HG02678 (cell line): ENCODE measurements around the gene SSH2.
"Not testable (repeated sequence)": the region's sequence is repeated elsewhere in the genome, so short reads cannot be mapped to it uniquely, and the experiment has no call there.

Experiments
- ATAC-seq: cut with Tn5 transposase; IDR thresholded peaks from one replicate; pipeline ENCODE4 v1.9.1; 2021; ENCODE audit warnings: mild to moderate bottlenecking, moderate library complexity; ENCODE audit not compliant: unreplicated experiment

SSH2 gene

DNA sequence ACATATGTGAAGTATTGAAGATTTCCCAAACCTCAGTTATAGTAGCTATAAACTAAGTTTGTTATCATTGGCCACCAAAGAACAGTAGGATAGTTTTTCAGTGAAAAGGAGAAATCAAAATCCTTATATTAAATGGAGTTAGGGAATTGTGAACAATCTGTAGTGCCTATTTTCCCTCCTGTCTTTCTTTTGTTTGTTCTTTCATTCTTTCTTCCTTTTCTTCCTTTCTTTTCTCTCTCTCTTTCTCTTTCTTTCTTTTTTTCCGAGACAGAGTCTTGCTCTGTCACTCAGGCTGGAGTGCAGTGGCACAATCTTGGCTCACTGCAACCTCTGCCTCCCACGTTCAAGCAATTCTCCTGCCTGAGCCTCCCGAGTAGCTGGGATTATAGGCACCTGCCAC is 48.8 kb downstream of the SSH2 start:
- ATAC-seq: no peak

DNA sequence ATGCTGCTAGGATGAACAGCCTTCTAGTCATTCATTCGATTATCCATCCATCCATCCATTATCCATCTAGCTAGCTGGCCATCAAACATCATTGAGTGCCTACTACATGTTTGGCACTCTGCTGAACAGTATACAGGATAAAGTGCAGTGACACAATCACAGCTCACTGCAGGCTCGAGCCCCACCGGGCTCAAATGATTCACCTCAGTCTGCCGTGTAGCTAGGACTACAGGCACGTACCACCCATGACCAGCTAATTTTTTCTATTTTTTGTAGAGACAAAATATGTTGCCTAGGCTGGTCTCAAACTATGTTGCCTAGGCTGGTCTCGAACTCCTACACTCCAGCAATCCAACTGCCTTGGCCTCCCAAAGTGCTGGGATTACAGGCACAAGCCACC is 50.0 kb downstream of the SSH2 start:
- no peak for ATAC-seq

DNA sequence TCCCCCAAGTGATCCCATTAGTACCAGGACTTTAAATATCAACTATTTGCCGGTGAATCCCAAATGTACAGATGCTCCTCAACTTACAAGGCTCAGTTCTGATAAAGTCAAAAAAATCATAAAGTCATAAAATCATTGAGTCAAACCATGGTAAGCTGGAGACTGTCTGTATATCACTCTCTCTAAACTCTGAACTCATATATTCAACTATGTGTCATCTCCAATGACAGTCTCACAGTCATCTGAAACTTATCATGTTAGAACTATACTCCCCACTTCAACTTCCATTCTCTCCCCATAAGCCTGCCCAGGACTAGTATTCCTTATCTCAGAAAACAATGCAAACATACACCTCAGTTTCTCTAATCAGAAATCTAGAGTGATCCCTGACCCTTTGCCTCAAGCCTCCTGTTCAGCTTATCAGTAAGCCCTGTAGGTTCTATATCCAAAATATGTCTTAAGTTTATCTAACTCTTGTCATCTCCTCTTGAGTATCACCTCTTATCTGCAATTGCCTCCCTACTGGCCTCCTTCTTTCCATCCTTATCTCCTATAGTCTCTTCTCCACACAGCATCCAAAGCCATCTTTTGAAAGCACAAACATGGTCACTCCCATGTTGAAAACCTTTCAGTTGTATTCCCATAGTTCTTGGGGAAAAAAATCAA is 55.0 kb downstream of the SSH2 start:
- no peak for ATAC-seq

DNA sequence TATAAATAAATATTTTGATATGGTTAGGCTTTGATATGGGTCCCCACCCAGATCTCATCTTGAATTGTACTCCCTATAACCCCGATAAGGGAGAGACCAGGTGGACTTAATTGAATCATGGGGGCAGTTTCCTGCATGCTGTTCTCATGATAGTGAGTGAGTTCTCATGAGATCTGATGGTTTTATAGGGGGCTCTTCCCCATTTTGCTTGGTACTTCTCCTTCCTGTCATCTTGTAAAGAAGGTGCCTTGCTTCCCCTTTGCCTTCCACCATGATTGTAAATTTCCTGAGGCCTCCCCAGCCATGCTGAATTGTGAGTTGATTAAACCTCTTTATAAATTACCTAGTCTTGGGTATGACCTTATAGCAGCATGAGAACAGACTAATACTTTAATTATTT is 55.7 kb downstream of the SSH2 start:
- ATAC-seq: not testable (repeated sequence)

DNA sequence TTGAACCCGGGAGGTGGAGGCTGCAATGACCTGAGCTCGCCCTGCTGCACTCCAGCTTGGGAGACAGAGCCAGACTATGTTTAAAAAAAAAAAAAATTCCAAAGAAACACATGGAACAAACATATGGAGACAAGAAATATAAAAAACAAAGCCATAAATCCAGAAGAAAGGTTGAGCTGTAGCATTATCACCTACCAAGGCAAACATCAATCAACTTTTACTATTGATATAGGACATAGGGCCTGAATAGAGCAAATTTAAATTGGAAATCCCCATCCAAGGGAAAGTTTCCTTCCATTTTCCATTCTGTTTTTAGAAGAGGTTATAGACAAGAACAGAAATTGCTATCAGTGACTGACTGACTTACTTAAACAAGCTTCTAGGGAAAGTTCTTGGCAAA is 56.6 kb downstream of the SSH2 start:
- ATAC-seq: no peak

DNA sequence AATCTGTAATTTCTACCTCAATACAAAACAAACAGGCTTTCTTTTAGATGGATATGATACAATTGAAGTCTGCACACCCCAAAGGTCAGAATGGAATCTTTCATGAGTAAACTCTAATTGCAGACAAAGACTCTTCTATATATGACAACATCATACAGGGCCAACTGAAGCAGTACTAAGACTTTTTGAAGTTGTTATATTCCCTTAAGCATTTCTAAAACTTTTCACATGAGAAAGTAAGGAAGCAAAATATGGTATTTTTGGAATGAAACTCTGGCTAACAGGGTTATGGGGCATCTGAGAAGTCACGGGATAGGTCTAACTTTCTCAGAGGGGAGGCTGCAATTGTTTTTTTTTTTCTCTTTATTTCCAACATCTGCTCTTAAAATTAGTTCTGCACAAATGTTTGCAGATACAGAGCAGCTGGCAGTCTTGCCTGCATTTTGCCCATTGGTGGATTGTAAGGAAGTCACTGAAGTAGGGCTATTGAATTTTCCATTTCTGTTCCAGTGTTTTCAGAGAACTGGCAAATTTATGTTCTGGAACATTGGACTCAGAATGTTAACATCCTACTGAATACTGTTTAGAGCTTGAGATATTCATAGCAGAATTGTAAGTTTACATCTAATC is 59.1 kb downstream of the SSH2 start:
- no peak for ATAC-seq

DNA sequence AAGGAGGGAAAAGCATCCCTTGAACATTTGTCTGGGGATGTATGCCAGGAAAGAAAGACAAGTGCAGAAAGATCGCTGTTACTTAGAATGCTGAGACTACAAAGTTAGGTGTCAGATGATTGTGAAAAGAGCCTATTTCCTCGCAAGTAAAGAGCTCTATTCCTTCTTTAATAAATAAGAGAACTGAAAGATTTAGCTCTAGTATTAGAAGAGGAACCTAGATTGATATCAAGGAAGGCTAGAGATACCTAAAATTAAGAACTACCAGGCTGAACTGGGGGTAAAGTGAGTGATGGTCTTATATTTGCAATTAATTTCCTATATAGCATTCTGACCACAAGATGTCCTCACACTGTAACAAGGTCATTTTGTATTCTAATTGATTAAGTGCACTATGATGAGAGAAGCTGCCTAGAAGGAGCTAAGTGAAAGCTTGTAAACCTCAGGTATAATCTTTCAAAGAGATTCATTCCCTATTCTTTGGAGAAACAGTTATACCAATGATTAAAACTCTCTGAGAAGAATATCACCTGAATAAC is 62.3 kb downstream of the SSH2 start:
- ATAC-seq: no peak

DNA sequence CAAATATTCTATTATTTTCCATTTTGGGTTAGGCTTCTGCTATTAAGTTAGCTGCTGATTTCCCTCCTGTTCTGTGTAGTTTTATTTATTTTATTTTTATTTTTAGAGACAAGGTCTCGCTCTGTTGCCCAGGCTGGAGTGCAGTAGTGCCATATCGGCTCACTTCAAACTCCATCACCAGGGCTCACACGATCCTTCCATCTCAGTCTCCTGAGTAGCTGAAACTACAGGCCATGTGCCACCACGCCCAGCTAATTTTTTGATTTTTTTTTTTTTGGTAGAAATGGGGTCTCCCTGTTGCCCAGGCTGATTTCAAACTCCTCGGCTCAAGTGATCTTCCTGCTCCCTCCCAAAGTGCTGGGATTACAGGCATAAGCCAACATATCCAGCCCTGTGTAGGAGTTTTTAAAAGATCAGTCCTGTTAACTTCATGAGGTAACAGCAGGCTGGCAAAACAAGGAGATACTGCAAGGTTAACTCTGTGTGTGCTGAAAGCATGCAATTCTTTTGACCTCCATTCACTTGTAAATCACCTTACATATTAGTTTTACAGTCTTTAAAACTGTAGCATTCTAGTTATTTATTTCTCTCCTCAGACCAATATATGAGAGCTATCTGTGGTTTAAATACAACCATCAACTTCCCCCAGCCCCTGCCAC is 63.2 kb downstream of the SSH2 start:
- no peak for ATAC-seq

DNA sequence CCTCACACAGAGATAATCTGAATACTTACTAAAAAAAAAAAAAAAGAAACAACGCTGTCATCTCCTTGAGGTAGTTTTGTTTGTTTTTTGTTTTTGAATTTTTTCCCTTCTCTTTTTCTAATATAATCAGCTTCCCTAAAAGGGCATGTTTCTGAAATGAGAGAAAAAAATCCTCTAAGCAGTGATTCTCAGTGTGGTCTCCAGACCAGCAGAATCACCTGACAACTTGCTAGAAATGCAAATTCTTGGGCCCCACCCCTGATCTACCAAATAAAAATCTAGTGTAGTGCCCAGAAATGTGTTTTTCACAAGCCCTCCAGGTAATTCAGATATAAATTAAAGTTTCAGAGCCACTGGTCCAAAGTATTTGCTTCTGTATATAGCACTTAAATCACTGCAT is 65.4 kb downstream of the SSH2 start:
- ATAC-seq: no peak

DNA sequence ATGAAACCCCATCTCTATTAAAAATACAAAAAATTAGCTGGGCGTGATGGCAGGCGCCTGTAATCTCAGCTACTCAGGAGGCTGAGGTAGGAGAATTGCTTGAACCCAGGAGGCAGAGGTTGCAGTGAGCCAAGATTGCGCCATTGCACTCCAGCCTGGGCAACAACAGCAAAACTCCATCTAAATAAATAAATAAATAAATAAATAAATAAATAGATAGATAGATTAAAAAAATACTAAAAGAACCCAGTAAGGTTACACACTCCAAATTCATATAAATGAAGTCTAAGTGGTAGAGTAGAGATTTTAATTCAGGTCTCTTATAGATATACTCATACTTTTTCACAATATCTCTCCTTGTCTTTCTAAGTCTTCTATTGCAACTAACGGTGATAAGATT is 65.9 kb downstream of the SSH2 start:
- not testable (repeated sequence) for ATAC-seq

DNA sequence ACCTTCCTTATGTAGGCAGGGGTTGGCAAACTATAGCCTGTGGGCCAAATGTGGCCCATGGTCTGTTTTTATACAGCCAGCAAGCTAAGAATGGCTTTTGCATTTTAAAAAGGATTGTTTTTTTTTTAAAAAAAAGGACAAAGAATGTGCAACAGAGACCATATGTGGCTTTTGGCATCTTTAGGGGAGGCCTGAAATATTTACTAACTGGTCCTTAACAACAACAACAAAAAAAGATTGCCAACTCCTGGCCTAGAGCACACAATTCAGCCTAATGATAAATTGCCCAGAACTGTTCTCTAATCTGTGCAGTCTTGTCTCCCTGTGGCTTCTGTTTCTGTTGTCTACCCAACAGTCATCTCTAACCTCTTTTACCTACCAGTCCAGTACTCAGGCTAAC is 67.1 kb downstream of the SSH2 start:
- ATAC-seq: no peak

DNA sequence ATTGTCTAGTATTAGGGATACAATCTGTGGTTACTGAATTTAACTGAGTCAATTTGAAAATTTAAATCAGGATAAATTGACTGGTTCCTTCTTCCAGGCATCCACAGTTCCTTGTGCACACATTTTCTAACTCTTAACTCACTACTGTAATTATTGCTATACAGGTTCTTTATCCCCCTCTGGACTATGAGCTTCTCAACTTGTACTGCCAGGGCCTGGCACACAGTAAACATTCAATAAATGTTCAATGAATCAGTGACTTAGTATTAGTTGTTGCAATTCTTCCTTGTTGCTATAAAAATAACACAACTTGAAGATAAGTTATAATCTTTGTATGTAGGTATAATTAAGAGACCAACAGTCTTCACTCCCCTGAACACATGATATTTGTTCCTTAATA is 67.9 kb downstream of the SSH2 start:
- no peak for ATAC-seq

DNA sequence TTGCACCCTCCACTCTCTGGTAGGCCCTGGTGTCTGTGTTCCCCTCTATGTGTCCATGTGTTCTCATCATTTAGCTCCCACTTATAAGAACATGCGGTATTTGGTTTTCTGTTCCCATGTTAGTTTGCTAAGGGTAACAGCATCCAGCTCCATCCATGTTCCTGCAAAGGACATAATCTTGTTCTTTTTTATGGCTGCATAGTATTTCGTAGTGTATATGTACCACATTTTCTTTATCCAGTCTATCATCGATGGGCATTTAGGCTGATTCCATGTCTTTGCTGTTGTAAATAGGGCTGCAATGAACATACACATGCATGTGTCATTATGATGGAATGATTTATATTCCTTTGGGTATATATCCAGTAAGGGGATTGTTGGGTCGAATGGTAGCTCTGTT is 70.6 kb downstream of the SSH2 start:
- ATAC-seq: not testable (repeated sequence)

DNA sequence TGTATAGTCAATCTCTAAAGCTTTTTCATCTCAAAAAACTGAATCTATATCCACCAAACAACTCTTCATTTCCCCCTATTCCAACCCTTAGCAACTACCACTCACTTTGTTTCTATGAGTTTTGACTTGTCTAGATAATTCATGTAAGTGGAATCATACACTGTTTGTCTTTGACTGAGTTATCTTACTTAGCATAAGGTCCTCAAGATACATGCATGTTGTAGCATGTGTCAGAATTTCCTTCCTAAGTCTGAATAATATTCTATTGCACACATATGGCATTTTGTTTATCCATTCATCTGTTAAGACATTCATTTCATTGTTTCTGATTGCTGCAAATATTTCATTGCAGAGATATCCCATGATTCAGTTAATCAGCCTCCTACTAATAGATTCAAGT is 72.2 kb downstream of the SSH2 start:
- ATAC-seq: no peak

DNA sequence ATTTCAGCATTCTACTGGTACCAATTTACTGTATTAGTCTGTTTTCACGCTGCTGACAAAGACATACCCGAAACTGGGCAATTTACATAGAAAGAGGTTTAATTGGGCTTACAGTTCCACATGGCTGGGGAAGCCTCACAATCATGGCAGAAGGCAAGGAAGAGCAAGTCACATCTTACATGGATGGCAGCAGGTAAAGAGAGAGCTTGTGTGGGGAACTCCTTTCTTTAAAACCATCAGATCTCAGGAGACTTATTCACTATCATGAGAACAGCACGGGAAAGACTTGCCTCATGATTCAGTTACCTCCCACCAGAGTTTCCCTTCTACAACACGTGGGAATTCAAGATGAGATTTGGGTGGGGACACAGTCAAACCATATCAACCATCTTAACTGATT is 72.9 kb downstream of the SSH2 start:
- not testable (repeated sequence) for ATAC-seq

DNA sequence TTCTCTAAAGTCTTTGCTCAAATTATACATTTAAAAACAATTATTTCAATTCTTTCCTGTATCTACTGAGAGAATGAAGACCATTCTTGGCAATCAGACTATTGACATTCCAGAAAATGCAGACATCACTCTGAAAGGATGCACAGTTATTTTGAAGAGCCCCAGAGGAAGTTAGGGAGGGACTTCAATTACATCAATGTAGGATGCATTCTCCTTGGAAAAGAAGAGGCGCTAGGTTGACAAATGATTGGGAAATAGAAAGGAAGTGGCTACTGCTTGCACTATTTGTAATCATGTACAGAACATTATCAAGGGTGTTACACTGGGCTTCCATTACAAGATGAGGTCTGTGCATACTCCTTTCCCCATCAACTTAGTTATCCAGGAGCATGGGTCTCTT is 74.3 kb downstream of the SSH2 start:
- no peak for ATAC-seq

DNA sequence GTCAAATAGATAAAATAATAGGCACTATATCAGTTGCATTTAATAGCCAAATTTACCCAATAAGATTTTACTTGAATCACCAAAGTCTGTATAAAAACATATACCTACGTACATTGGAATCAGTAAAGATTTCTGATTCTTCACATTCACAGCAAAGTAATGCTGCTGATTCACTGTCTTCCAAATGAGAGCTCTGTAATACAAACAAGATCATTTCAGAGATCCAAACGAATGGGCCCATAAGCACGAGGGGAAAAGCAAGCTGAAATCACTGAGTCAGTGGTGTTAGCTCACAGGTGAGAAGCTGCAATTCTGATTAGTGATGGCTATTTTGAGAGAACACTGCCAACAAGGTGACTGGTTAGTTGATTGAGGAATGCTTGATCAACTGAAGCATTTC is 81.3 kb downstream of the SSH2 start:
- no peak for ATAC-seq

DNA sequence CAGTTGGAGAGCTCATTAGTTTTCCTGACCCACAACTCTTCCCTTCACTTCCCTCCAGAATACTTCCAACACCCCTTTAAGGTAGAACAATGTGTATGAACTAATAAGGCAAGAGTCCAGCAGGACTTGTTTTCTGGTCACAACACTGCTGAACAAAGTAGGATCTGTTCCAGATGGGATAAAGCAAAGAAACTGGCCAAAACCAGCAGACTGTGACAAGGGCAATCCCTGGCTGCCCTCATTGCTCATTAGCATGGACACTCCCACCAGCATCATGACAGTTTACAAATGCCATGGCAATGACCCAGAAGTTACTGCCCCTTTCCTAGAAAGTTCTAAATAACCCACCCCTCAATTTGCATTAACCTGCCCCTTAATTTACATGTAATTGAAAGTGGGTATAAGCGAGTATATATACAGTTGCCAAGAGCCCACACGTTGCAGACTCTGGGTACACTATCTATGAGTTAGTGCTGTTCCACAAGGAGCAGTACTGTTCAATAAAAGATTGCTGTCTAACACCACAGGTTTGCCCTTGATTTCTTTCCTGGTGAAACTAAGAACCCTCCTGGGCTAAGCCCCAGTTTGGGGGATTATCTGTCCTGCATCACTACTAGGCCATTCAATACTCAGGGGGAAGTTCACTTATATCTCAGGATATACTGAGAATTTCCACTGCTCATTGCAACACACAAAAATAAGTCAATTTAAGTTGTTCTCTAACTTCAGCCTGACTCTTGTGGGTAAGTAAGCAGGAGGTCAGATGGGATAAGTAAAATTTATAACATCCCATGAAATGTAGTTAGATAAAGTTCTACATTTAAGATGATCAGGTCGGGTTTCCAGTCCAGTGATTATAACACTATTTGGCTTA is 82.3 kb downstream of the SSH2 start:
- ATAC-seq: no peak

DNA sequence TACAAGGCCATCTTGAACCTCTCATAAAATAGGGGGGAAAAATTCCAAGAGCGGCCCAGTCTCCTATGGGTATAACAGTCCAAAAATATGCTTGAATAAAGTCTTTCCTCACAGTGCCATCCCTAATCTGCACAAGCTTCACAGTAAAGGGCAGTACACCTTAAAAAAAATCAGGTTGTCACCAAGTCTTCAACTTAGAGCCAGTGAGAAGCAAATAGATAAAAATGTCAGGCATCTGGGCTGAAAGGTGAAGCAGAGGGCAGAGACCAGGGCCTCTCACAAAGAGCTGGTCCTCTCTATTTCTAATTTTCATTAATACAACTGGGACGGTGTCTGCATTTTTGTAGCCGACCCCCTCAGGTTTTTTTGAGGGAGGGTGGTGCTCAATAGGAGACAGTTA is 82.9 kb downstream of the SSH2 start:
- no peak for ATAC-seq

DNA sequence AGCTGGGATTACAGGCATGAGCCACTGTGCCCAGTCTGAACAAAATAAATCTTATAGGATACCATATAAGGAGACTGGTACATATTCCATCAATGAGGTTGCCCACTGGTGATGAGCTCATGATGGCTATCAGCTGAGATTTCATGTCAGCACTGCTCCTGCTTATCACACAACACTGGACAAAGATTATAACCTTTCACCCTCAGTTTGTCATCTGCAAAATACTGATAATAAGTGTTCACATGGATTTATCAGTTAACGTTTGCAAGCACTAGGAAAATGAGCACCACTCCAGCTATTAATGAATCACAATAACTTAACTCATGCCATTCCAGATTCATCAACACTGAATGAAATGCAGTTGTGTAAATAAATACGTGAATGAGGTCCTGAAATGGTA is 83.7 kb downstream of the SSH2 start:
- ATAC-seq: no peak

DNA sequence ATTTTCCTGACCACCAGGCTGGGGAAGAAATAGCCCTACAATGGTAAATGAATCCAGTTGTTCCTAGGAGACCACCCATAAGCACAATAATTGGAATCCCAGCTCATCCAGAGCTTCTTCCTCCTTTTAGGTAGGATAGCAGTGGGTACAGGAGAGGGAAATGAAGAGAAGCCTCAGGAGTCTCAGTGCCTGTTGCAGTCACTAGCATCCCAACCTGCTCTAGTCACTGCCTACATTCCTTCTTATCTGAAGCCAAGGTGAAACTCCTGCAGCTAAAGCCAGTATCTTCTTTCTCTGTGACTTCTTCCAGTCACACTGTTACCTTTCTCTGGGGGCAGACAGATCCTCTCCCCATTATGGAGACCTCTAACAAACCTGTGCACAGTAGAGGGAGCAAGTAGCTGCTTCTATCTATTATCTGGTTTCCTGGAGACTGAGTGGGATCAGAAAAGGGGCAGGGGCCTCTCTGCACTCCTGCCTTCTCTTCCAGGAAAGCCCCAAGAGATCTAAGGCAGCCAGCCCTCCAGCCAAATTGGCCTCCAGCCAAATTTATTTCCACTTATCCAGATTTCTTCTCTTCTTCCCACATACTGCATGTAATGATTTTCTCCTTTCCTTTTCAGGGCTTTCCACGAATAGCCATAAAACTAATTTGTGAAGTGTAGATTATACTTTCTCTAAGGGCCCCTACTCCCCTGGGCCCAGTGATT is 85.5 kb downstream of the SSH2 start:
- no peak for ATAC-seq
